ENCODE measurements around the gene TGOLN2. TPM values are rescaled to one million over a fixed set of nuclear protein-coding genes. Genes with fewer than 3 reads are reported as not detected.

The TGOLN2 gene
- total RNA-seq, 4 donors from 2014 or later, result 101 to 148 (median 136) TPM

DNA sequence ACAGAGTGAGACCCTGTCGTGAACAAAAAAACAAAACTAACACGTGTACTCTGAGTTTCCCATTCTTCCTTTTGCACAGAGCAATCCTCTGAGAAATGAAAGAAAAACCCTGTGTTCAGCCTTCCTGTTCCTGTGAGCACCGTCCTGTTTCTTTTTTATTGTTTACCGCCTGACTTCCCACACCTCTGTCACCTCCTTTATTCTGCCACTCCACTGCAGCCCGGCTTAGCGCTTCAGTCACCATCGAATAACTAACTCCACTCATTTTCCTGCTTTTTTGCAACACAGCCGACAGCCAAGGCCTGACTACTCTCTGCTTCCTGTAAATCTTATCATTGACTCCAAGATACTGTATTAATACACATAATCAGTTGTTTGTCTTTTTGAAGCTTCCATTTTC is 40.9 kb downstream of the TGOLN2 start:
- Histone ChIP-seq H3K27ac (replicated peaks in 1 of 4) (no peak overlapping the region), H3K36me3 (peaks cover 4 to 31% (median 11%) of the 10 kb centered on the region in 4 donors), H3K9me3 (no peaks in the 10 kb centered on the region), H3K27me3 (no peaks in the 10 kb centered on the region), H3K4me1 (peaks cover 5 to 21% (median 19%) of the 10 kb centered on the region in 4 donors), H3K4me3 (no peak overlapping the region)
- no peak for DNase-seq (ENCODE audit: extremely low spot score)
- intact Hi-C loops (cut with DNase I), result no loop called here
- 72% methylated on average over 8 of the region's 8 CpGs for WGBS
- no peak for TF ChIP-seq POLR2A (IDR thresholded peaks at IDR 0.05; ENCODE audit: low read depth)
- TF ChIP-seq, protein P1, sequence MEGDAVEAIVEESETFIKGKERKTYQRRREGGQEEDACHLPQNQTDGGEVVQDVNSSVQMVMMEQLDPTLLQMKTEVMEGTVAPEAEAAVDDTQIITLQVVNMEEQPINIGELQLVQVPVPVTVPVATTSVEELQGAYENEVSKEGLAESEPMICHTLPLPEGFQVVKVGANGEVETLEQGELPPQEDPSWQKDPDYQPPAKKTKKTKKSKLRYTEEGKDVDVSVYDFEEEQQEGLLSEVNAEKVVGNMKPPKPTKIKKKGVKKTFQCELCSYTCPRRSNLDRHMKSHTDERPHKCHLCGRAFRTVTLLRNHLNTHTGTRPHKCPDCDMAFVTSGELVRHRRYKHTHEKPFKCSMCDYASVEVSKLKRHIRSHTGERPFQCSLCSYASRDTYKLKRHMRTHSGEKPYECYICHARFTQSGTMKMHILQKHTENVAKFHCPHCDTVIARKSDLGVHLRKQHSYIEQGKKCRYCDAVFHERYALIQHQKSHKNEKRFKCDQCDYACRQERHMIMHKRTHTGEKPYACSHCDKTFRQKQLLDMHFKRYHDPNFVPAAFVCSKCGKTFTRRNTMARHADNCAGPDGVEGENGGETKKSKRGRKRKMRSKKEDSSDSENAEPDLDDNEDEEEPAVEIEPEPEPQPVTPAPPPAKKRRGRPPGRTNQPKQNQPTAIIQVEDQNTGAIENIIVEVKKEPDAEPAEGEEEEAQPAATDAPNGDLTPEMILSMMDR (IDR thresholded peaks at IDR 0.05), result no peak

DNA sequence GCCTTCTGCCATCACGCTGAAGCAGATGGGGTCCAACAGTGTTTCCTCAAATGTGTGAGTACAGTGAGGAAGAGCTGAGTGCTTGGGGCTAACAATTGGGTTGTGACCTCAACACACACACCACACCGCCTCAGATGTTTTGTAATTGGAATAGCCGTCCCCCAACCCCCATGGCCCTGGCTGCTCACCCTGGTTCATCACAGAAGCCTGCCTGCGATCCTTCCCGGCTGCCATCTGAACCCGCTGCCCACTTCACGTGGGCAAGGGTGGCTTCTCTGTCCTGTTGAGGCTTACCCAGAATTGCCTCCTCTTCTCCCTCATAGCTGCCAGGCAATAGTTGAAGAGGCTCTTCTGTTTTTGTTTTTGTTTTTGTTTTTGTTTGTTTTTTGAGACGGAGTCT is 44.1 kb downstream of the TGOLN2 start:
- H3K4me1 ChIP-seq, result peaks cover 5 to 37% (median 31%) of the 10 kb centered on the region in 4 donors
- H3K9me3 ChIP-seq, result no peaks in the 10 kb centered on the region
- no peak for DNase-seq (ENCODE audit: extremely low spot score)
- H3K27me3 ChIP-seq, result no peaks in the 10 kb centered on the region
- TF ChIP-seq, protein P1 (IDR thresholded peaks at IDR 0.05), result no peak
- TF ChIP-seq POLR2AphosphoS5 (IDR thresholded peaks at IDR 0.05) (no peak), EP300 (IDR thresholded peaks at IDR 0.05) (no peak), POLR2A (IDR thresholded peaks at IDR 0.05; ENCODE audit: low read depth) (no peak)
- intact Hi-C loops (cut with DNase I), result no loop called here
- peaks cover 4 to 31% (median 11%) of the 10 kb centered on the region in 4 donors for H3K36me3 ChIP-seq
- H3K4me3 ChIP-seq, result no peak overlapping the region
- H3K27ac ChIP-seq (replicated peaks in 1 of 4), result no peak overlapping the region
- WGBS, result 93% methylated on average over 8 of the region's 8 CpGs

DNA sequence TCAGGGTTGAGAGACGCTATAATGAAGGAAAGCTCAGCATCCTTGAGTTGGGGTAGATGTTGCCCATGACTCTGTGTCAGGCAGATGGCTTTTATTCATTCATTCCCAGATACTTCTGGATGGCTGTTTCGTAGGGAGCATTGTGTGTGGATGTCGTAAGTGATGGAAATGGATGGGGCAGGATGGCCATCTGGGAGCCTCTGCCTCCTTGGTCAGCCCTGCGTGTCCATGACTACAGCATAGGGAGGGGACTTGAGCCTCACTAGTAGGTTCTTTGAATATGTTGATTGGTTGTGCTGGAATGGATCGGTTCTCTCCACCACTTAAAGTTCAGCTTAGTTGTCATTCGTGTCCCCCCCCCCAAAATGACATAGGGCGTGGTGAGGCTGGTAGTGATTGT is 44.9 kb downstream of the TGOLN2 start:
- no peak for DNase-seq (ENCODE audit: extremely low spot score)
- no peaks in the 10 kb centered on the region for H3K27me3 ChIP-seq
- intact Hi-C loops (cut with DNase I), result no loop called here
- no peak overlapping the region for H3K27ac ChIP-seq (replicated peaks in 1 of 4)
- no peaks in the 10 kb centered on the region for H3K9me3 ChIP-seq
- 94% methylated on average over 6 of the region's 7 CpGs for WGBS
- peaks cover 4 to 31% (median 11%) of the 10 kb centered on the region in 4 donors for H3K36me3 ChIP-seq
- no peak overlapping the region for H3K4me3 ChIP-seq
- H3K4me1 ChIP-seq, result peaks cover 12 to 45% (median 38%) of the 10 kb centered on the region in 4 donors
- TF ChIP-seq, protein P1 (IDR thresholded peaks at IDR 0.05), result no peak
- TF ChIP-seq POLR2A (IDR thresholded peaks at IDR 0.05; ENCODE audit: low read depth) (no peak), EP300 (IDR thresholded peaks at IDR 0.05) (no peak), POLR2AphosphoS5 (IDR thresholded peaks at IDR 0.05) (no peak)

GRCh38 chr2:85281553-85281952 is 46.2 kb downstream of the TGOLN2 start:
- H3K27ac ChIP-seq (replicated peaks in 1 of 4), result no peak overlapping the region
- H3K9me3 ChIP-seq, result no peaks in the 10 kb centered on the region
- peaks cover 21 to 58% (median 52%) of the 10 kb centered on the region in 4 donors for H3K4me1 ChIP-seq
- H3K36me3 ChIP-seq, result peaks cover 4 to 22% (median 11%) of the 10 kb centered on the region in 4 donors
- intact Hi-C loops (cut with DNase I), result no loop called here
- no peak for DNase-seq (ENCODE audit: extremely low spot score)
- TF ChIP-seq EP300 (IDR thresholded peaks at IDR 0.05), result no peak
- TF ChIP-seq, protein P1 (IDR thresholded peaks at IDR 0.05), result no peak
- no peaks in the 10 kb centered on the region for H3K27me3 ChIP-seq
- WGBS, result 96% methylated on average over 6 of the region's 6 CpGs
- H3K4me3 ChIP-seq, result no peak overlapping the region

DNA sequence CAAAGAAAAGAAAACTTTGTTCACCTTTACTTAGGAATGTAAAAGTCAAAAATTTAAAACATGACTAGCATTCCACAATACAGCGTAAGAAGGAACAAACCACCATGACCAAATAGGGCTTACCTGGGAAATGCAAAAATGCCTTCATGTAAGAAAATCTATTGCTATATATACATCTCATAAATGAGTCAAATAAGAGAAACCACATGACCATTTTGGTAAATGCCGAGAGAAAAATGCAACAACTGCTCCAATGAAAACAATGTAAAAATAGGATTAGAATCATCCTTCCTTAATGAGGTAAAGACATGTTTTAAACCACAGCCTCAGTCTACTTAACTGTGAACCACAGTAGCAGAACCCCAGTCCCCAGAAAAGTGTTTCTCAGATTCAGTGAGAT is 49.4 kb downstream of the TGOLN2 start:
- DNase-seq (ENCODE audit: extremely low spot score), result no peak
- Histone ChIP-seq H3K9me3 (no peaks in the 10 kb centered on the region), H3K36me3 (peaks cover 0 to 2% (median under 1%) of the 10 kb centered on the region in 4 donors), H3K4me3 (peak overlapping the region in 2 of 4 donors; percentile 10 to 42), H3K27me3 (no peaks in the 10 kb centered on the region), H3K27ac (replicated peaks in 1 of 4) (peak overlapping the region; percentile 71 to 80 (median 79)), H3K4me1 (peaks cover 35 to 75% (median 67%) of the 10 kb centered on the region in 4 donors)
- TF ChIP-seq EP300 (IDR thresholded peaks at IDR 0.05), result no peak
- TF ChIP-seq POLR2AphosphoS5 (IDR thresholded peaks at IDR 0.05), result no peak
- TF ChIP-seq POLR2A (IDR thresholded peaks at IDR 0.05; ENCODE audit: low read depth), result no peak
- TF ChIP-seq, protein P1 (IDR thresholded peaks at IDR 0.05), result no peak
- intact Hi-C loops (cut with DNase I), result no loop called here
- 54% methylated on average over 2 of the region's 2 CpGs for WGBS
